Ectodermal cell (in vitro differentiated cells): ENCODE results near the gene GOLM1. TPM values are rescaled to one million over a fixed set of nuclear protein-coding genes. Genes with fewer than 3 reads are reported as not detected.
A peak's percentile ranks its signal among the peaks of the same experiment; 100 is the strongest.
"Not testable (repeated sequence)": the region's sequence is repeated elsewhere in the genome, so short reads cannot be mapped to it uniquely, and the experiment has no call there.

Experiments used
- H3K27ac ChIP-seq: 2 replicates; pipeline ENCODE4 v1.7.0; 2013; ENCODE audit warnings: mild to moderate bottlenecking, low read depth, low read length; ENCODE audit not compliant: insufficient read depth, poor library complexity, severe bottlenecking
- H3K27me3 ChIP-seq: 2 replicates; pipeline ENCODE4 v1.7.0; 2013; ENCODE audit warnings: mild to moderate bottlenecking, low read length; ENCODE audit not compliant: insufficient read depth, control insufficient read depth, poor library complexity, severe bottlenecking
- H3K36me3 ChIP-seq: one replicate; pipeline ENCODE4 v1.7.0; 2013; ENCODE audit warnings: low read length; ENCODE audit not compliant: control insufficient read depth, insufficient read depth
- H3K4me1 ChIP-seq: one replicate; pipeline ENCODE4 v1.7.0; 2013; ENCODE audit warnings: low read length; ENCODE audit not compliant: control insufficient read depth, insufficient read depth
- H3K4me3 ChIP-seq: 2 replicates; pipeline ENCODE4 v1.7.0; 2013; ENCODE audit warnings: low read depth, low read length, control low read depth; ENCODE audit not compliant: insufficient read depth
- H3K9me3 ChIP-seq: 2 replicates; pipeline ENCODE4 v1.7.0; 2013; ENCODE audit warnings: mild to moderate bottlenecking, low read length, moderate library complexity; ENCODE audit not compliant: control insufficient read depth
- WGBS, 2 experiments: methylation state at CpG; one replicate each; pipeline ENCODE4 v1.1.7; 2013; ENCODE audit warnings: missing lambda C conversion rate in 2 of 2; 5-methylcytosine and 5-hydroxymethylcytosine counted together
- polyA plus RNA-seq, 4 experiments: library from polyadenylated mRNA; stranded (reverse); fragments of 50-300 nt; gene quantifications; one replicate each; pipeline ENCODE4 v1.2.3, GENCODE V29; 2013

Gene GOLM1, protein sequence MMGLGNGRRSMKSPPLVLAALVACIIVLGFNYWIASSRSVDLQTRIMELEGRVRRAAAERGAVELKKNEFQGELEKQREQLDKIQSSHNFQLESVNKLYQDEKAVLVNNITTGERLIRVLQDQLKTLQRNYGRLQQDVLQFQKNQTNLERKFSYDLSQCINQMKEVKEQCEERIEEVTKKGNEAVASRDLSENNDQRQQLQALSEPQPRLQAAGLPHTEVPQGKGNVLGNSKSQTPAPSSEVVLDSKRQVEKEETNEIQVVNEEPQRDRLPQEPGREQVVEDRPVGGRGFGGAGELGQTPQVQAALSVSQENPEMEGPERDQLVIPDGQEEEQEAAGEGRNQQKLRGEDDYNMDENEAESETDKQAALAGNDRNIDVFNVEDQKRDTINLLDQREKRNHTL
- polyA plus RNA-seq (2013, experiment 1 of 4): 130 TPM
- 133 TPM for polyA plus RNA-seq (2013, experiment 2 of 4)
- polyA plus RNA-seq (2013, experiment 3 of 4): 98.2 TPM
- 115 TPM for polyA plus RNA-seq (2013, experiment 4 of 4)

DNA sequence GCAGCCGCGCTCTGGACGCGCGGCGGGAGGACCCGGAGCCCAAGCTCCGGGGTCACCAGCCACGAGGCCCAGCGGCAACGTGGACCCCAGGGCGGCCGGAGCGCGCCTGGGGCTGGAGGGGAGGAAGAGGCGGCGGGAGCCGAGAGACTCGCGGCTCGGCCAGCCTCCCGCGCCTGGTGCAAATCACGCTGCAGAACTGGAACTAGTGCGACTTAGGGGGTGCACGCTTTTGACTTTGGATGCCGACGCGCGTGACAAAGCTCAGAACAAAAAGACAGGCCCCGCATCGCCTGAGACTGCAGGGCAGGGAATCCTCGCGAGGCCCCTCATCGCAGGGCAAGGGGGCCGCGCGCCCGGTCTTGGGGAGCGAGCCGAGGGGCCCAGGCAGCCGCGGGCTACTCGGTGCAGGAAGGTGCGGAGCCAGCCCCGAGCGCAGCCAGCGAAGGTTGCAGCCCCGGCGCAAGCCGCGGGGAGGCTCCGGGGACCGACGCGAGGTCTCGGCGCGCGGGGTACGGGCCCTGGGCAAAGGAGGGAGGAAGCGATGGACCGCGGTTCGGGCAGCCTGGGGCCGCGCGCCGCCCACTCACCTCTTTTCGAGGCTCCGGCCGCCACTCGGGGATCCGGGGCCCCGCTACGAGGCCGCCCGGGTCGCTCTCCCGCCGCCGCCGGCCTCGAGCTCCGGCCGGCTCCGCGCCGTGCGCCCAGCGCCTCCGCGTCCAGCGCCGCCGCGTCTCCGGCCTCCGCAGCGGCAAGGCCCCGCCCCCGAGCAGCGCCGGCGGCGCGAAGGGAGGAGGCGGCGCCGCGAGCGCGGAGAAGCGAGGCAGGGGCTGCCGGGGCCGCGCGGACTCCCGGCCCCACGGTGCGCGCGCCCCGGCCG lies at the start of gene GOLM1:
Gene GOLM1, minus strand, starts transcription at position 735 of the 877 bp plus-strand sequence. CDS start 20,238 bp downstream, outside the sequence.
- H3K27me3 ChIP-seq: peaks cover 18% of the 10 kb centered on the region
- peaks cover 17% of the 10 kb centered on the region for H3K4me1 ChIP-seq
- H3K27ac ChIP-seq: no peak within 1 kb of the TSS
- no peaks in the 10 kb centered on the region for H3K36me3 ChIP-seq
- 0% methylated on average over 125 of the region's 125 CpGs for WGBS, 2 experiments
- H3K9me3 ChIP-seq: no peaks in the 10 kb centered on the region
- peak within 1 kb of the TSS; percentile 93 for H3K4me3 ChIP-seq

DNA sequence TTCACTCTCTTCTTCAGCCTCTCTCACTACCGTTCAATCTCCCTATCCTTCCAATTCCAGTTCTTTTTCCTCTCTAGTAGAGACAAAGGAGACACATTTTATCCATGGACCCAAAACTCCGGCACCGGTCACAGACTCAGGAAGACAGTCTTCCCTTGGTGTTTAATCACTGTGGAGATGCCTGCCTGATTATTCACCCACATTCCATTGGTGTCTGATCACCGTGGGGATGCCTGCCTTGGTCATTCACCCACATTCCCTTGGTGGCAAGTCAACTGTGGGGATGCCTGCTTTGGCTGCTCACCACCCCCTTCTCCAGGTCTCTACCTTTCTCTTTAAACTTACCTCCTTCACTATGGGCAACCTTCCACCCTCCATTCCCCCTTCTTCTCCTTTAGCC lies 47.3 kb upstream of the GOLM1 start:
- H3K36me3 ChIP-seq, H3K4me1 ChIP-seq, H3K27me3 ChIP-seq, H3K4me3 ChIP-seq, H3K27ac ChIP-seq, H3K9me3 ChIP-seq: not testable (repeated sequence)
- 91 to 94% methylated on average over 4 of the region's 4 CpGs for WGBS, 2 experiments

DNA sequence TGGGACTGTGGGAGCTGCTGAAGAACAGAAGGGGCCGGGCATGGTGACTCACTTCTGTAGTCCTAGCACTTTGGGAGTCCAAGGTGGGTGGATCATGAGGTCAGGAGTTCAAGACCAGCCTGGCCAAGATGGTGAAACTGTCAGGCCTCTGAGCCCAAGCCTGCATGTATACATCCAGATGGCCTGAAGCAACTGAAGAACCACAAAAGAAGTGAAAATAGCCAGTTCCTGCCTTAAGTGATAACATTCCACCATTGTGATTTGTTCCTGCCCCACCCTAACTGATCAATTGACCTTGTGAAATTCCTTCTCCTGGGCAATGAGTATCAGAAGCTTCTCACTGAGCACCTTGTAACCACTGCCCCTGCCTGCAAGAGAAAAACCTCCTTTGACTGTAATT lies 46.6 kb upstream of the GOLM1 start:
- not testable (repeated sequence) for H3K27me3 ChIP-seq, H3K36me3 ChIP-seq, H3K4me3 ChIP-seq, H3K4me1 ChIP-seq, H3K27ac ChIP-seq, H3K9me3 ChIP-seq
- WGBS, 2 experiments: 86 to 88% methylated on average over 1 of the region's 1 CpG

DNA sequence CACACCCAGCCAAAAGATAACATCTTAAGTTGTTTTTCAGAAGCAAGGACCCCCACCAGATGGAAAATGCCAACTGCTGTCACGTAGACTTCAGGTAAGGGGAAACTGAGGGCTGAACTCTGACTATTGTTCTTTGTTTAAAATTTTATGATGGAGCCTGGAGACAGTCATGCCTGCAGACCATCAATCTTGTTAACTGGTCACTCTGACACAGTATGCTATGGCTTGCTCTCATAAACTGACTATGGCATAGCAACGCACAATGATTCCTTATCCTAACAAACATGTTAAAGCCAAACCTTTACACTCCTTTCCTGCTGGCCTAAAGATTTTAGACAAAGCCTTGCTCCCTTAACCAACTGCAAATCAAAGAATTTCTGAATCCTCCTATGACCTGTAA lies 43.6 kb upstream of the GOLM1 start:
- Histone ChIP-seq H3K4me1 (no peaks in the 10 kb centered on the region), H3K9me3 (no peaks in the 10 kb centered on the region), H3K27me3 (no peaks in the 10 kb centered on the region), H3K4me3 (no peak overlapping the region), H3K36me3 (no peaks in the 10 kb centered on the region), H3K27ac (no peak overlapping the region)
- 94 to 96% methylated on average over 2 of the region's 2 CpGs for WGBS, 2 experiments

DNA sequence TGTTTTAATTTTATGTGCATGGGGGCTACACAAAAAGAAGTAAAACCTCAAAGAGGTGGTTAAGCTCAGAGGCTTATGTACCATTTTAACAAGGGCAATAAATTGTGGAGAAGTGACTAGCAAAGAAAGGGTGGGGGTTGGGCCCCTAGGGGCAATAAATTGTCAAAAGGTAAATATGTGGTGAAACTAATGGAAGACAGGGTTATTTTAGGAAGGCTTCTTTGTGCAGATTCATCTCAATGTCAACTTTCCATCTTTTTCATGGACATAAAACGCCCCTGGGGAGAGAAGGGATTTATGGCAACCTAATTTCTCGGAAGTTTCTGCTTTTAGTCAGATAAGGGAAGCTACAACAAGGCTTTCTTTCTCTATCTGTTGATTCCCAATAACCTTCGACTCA lies 42.5 kb upstream of the GOLM1 start:
- H3K27ac ChIP-seq: no peak overlapping the region
- H3K9me3 ChIP-seq: no peaks in the 10 kb centered on the region
- no peak overlapping the region for H3K4me3 ChIP-seq
- no peaks in the 10 kb centered on the region for H3K27me3 ChIP-seq
- H3K4me1 ChIP-seq: no peaks in the 10 kb centered on the region
- 84 to 96% methylated on average over 1 to 3 of the region's 3 CpGs for WGBS, 2 experiments
- H3K36me3 ChIP-seq: no peaks in the 10 kb centered on the region

DNA sequence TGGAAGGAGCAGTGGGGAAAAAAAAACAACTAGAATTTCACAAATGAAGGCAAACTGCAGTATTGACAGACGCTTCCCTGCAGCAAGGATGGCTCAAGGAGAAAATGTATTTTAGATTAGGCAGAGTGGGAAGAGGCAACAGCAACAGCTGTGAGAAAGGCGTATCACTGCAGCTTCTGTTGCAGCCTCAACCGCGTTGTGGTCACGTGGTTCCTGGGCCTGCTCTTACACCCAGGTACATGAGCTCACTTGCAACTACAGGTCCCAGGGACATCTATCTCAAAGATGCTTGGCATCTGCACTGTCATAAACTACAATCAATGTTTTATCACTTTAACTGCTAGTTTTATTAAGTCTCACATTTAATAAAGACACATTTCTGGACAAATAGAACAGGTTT lies 36.0 kb upstream of the GOLM1 start:
- no peak overlapping the region for H3K27ac ChIP-seq
- 87 to 89% methylated on average over 5 of the region's 5 CpGs for WGBS, 2 experiments
- H3K36me3 ChIP-seq: no peaks in the 10 kb centered on the region
- H3K9me3 ChIP-seq: no peaks in the 10 kb centered on the region
- no peaks in the 10 kb centered on the region for H3K4me1 ChIP-seq
- H3K27me3 ChIP-seq: no peaks in the 10 kb centered on the region
- H3K4me3 ChIP-seq: no peak overlapping the region

DNA sequence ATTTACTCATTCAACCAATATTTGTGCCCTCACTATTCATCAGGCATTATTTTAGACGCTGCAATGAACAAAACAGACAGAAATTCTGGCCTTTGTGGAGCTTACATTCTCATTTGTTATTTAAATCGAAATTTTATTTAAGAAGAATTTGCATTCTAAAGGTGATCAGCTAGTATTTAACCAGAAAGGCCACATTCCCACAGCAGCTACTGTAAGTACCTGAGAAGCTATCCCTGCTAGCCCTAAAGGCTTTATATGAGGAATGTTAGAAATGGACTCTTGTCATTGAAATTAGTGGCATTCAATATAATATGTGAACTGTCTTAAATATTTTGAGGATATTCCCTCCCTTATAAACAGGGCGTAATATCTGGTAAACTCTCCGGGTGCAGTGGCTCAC lies 35.0 kb upstream of the GOLM1 start:
- H3K4me1 ChIP-seq: no peaks in the 10 kb centered on the region
- H3K27me3 ChIP-seq: no peaks in the 10 kb centered on the region
- no peaks in the 10 kb centered on the region for H3K36me3 ChIP-seq
- H3K4me3 ChIP-seq: no peak overlapping the region
- no peak overlapping the region for H3K27ac ChIP-seq
- no peaks in the 10 kb centered on the region for H3K9me3 ChIP-seq
- 80 to 85% methylated on average over 3 to 4 of the region's 4 CpGs for WGBS, 2 experiments

DNA sequence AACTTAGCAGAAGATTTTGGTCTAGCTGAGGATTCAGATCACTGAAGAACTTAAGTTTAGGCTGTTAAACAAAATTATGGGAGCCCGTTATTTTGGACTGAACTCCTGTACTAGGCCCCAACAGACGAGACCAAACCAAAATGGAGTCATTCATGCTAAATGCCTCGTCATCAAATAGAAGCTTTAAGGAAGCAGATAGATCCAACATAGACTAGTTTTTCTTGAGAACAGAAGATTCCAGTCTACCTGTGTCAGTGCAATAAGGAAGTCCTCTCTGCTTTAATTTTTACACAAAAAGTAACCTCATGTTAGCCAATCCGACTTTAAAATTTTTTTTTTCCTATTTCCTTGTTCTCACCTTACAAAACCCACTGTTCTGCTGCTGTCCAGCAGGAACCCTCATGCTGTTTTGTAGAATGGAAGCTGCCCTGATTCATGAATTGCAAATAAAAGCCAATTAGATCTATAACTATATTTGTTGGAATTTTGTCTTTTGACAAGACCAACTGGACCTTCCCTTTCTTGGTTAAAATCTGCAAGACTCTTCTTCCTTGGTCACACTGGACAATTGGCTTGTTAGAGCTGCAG lies 29.0 kb upstream of the GOLM1 start:
- Histone ChIP-seq H3K36me3 (no peaks in the 10 kb centered on the region), H3K9me3 (no peaks in the 10 kb centered on the region), H3K4me3 (no peak overlapping the region), H3K4me1 (peaks cover 19% of the 10 kb centered on the region), H3K27ac (no peak overlapping the region), H3K27me3 (no peaks in the 10 kb centered on the region)
- 93 to 95% methylated on average over 4 of the region's 4 CpGs for WGBS, 2 experiments

DNA sequence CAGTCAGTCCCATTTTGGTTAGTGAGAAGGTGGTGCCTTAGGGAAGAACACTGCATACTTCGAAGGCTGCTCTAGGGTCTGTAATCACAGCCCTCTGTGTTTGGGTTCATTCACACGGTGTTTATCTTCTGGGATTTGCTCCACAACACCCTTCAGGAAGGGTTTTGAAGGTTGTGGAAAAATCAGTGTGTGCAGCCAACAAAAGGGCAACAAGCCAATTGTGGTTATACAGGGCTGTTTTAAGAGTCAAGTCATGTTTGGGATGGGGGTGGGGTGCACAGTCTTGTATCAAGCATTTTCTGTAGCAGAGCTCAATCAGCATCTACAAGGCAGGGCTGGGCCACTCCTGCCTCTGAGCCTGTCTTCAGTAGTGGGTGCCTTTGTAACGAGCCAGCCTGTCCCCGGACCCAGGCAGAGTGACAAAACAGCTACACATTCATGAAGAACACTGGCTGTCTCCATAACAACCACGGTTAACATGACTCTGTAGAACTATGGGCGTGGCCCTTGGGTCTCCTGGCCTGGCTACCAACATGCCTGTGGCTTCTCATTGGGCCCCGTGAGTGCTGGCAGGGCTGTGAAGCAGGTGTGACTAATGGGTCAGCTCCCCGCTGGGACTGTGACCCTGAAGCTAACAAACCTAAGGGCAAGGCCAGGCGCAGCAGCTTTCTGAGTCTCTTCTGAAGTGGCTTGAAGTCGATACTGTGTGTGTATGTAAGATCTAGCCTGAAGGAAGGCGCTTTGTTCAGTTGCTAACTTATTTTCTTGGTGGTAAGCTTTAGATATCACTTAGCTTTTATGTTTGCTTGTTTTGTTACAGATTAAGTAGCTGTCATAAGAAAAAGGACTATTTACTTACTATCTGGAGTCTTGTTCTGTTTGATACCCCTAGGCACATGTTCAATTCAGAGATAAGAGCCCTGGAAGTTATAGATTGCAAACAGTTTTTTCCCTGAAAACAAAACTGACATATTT lies 27.9 kb upstream of the GOLM1 start:
- H3K4me3 ChIP-seq: no peak overlapping the region
- H3K9me3 ChIP-seq: no peaks in the 10 kb centered on the region
- WGBS, 2 experiments: 30 to 32% methylated on average over 11 of the region's 11 CpGs
- peak overlapping the region; percentile 84 for H3K27ac ChIP-seq
- H3K27me3 ChIP-seq: no peaks in the 10 kb centered on the region
- H3K4me1 ChIP-seq: peaks cover 26% of the 10 kb centered on the region
- H3K36me3 ChIP-seq: no peaks in the 10 kb centered on the region
